Stimulated activated CD8-positive, alpha-beta memory T cell treated with anti-CD3 and anti-CD28 coated beads, Interleukin-15, amount 100 ng/mL, for 4 hours (primary cell): ENCODE data around the gene HNRNPAB.
"Not testable (repeated sequence)": the region's sequence is repeated elsewhere in the genome, so short reads cannot be mapped to it uniquely, and the experiment has no call there.

Source experiments
- DNase-seq, 2 donors: peaks; one replicate each; pipeline ENCODE4 v3.0.0-alpha.2; 2020; ENCODE audit warnings: low read depth in 2 of 2

The HNRNPAB gene

GRCh38 chr5:178230879-178231538 lies 26.7 kb downstream of the HNRNPAB start:
- no peak for DNase-seq

DNA sequence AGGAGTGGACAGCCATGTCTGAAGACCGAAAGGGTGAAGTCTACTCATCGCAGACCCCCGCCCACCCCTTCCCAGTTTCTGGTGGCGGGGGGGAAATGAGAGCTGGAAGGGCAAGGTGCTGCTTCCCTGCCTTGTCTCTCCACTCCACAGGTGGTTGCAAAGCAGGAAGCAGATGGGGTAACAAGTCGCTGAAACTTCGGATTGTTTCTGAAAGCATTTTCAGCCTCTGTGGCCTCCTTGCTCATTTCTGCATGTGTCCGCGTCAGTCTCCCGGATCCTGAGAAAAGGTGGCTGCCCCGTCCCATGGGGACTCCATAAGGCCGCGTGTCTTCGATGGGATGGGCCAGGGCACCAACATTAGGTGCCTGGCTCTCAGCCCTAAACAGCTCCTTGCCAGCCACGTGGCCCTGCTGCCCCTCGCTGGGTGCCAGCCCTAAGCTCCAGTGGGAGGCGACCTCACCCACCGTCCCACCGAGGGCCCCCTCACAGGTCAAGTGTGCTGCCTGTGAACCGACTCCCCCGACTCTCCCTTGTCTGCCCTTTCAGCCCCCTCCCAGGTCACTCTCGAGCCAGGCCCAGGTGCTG lies 27.3 kb downstream of the HNRNPAB start:
- no peak for DNase-seq

DNA sequence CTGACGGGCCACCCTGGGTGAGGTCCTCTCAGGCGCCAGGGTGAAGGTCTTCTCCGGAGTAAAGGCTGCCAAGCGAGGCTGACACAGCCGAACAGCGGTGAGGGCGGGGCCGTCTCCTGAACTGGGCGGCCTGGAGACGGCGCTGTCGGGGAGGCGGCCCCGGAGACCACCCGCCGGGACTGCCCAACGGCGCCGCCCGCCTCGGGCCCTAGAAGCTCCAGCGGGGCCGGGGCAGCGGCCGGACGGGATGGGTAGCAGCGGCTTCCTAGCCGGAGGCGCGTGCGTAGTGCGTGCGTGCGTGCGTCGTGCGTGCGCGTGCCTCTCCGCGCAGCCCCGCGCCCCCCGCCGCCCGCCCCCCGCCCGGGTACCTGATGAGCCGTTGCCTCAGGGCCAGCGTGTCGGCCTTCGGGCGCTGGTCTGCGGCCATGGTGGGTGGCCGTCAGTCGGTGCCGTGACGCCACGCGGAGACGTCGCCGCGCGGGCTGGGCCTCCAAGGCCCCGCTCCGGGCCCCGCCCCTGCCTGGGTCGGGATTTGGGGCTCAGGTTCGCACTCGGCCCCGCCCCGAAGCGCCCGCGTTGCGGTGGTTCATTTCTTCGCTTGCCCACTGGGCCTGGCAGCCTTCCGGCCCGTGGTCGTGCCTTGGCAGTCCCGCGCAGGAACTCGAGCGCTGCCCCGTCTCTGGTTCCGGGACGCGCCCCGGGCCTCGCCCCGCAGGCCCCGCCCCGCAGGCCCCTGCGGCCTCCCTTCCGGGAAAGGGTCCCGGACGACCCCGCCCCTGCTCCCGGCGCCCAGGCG lies 28.0 kb downstream of the HNRNPAB start, which contains the start of gene PHYKPL:
Gene PHYKPL (minus strand): TSS at position 679 of the 796 bp plus-strand sequence. CDS start 252 bp downstream, at position 427.
- peak in 1 of 2 donors; percentile 50 for DNase-seq

- DNase-seq: no peak
These were observed 28.6 kb downstream of the HNRNPAB start for GRCh38 chr5:178232920-178233429.

- no peak for DNase-seq
These were observed 29.9 kb downstream of the HNRNPAB start for GRCh38 chr5:178234121-178234749.

- DNase-seq: peak; percentile 29 to 54
These were observed 30.6 kb downstream of the HNRNPAB start for GRCh38 chr5:178234750-178235587.

GRCh38 chr5:178235588-178235974 lies 31.2 kb downstream of the HNRNPAB start:
- no peak for DNase-seq

- DNase-seq: no peak
These were observed 31.8 kb downstream of the HNRNPAB start for GRCh38 chr5:178236126-178236525.

DNA sequence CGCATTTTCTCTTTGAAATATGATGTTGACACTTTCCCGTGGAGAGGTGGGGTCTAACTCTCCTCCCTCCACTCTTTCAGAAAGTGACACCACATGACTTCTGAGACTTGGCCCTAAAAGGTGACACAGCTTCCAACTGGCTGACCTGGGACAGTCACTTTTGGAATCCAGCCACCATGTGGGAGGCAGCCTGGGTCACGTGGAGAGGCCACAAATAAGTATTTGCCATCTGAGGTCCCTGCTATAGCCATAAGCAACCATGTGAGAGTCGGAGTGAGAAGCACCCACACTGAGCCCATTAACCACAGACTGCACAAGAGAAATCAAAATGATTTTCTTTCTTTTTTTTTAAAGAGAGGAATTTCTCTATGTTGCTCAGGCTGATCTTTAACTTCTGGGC lies 32.3 kb downstream of the HNRNPAB start:
- DNase-seq: no peak

DNA sequence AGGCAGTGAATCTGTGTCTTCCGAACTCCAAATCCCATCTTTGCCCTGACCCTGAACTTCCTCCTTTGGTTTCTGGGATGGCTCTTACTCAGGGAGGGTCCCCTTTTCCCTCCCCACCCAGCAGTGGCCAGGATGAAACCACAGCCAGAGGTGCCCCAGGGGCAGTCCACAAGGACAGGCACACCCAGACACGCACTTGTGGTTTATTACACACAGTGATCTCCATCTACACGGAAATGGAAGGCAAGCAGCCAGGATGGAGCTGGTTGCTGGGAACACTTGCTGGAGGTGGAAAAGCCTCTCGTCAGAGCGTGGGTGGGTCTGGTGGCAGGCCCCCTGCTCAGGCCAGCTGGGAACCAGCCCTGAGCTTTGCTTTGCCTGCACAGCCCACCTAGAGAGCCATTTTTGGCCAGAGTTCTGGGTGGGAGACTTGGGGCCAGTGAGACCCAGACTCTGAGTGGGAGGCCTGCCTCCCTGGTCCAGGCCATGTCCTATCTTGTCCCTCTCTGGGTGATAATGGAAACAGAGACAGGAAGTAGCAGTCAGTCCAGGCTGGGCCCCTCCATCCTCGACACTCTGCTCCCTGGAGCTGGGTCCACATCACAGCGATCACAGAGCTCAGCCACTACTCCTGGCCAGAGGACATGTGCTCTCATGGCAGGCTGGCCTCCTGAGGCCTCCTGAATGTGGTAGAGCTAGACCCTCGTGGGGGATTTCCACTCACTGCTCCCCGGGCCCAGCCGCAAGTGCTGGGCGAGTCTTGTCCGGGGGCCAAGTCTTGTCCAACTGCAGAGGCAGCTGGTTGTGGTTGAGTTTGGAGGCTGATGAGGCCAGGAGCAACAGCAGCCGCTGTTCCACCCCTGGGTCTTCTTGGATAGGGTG lies 33.3 kb downstream of the HNRNPAB start:
- DNase-seq: no peak

DNA sequence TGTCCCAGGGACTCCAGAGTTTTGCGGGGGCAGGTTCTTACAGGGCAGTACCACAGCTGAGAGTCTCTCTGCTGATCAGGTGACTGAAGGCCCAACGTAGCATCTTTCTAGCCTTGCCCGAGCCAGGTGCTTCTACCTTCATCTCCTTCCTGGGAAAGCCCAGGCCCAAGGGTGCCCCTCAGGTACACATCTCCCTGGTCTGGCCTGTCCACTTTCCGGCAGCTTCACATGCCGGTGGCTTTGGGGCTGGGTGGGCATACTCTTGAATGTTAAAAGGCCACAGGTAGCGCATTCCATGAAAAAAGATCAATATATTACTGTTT lies 33.9 kb downstream of the HNRNPAB start:
- no peak for DNase-seq

DNA sequence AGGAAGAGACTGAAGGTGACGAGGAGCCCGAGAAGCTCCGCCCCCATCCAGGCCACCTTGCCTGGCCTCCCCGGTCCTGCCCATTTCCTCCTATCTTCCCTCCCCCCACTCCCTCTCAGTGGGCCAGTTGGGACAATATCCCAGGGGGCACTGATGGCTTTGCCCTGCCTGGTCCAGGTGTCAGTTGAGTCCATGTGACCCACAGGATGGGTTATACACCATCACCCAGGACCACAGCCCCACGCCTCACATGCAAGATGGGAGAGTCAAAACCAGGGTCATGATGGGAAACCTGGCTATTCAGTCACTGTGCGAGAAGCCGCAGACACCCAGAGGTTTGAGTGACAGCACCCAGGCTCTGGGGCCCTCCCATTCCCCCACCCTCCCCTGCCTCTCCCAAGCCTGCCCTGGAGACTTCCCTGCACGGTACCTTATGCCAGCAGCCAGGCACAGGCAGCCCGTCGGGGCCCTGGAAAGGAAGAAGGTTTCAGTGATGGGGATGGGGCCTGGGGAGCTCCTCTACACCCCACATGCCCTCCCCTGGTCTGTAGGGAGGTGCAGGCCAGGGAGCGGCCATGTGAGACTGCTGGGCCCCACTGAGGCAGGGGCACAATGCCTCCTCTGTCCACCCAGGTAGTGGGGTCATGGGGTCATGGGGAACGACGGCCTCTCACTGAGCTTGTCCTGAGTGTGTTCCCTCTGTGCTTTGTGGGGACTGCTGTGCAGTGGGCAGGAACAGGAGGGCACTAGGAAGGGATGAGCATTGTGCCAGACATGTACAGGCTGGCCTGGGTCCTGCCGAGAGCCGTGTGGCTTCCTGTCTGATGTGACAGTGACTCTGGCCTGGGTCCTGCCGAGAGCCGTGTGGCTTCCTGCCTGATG lies 34.6 kb downstream of the HNRNPAB start:
- no peak for DNase-seq

DNA sequence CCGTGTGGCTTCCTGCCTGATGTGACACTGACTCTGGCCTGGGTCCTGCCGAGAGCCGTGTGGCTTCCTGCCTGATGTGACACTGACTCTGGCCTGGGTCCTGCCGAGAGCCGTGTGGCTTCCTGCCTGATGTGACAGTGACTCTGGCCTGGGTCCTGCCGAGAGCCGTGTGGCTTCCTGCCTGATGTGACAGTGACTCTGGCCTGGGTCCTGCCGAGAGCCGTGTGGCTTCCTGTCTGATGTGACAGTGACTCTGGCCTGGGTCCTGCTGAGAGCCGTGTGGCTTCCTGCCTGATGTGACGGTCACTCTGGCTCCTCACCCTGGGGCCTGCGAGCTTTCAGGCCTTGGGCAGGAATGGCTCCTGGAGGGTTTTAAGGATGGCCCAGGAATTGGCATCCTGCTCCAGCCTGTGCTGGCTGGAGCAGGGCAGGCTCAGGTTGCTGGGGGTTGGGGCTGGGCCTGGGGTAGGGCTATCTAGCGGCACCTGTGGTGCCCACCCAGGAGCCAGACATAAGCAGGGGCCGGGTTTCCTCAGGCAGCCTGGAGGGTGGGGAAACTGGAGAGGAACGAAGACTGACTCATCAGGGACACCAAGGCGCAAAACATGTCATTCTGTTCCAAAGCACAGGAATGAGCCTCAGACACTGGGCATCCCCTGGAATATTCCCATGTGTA lies 35.4 kb downstream of the HNRNPAB start:
- DNase-seq: not testable (repeated sequence)

- DNase-seq: no peak
These were observed 36.0 kb downstream of the HNRNPAB start for GRCh38 chr5:178240341-178240741.

GRCh38 chr5:178240766-178241165 lies 36.4 kb downstream of the HNRNPAB start:
- no peak for DNase-seq

- DNase-seq: no peak
These were observed 36.9 kb downstream of the HNRNPAB start for GRCh38 chr5:178241231-178241663.

GRCh38 chr5:178241688-178242231 lies 37.4 kb downstream of the HNRNPAB start:
- no peak for DNase-seq

GRCh38 chr5:178242416-178242815 lies 38.1 kb downstream of the HNRNPAB start:
- no peak for DNase-seq
